ENCODE measurements around the gene STMN3. TPM values are rescaled to one million over a fixed set of nuclear protein-coding genes. Genes with fewer than 3 reads are reported as not detected.
"Not testable (repeated sequence)": the region's sequence is repeated elsewhere in the genome, so short reads cannot be mapped to it uniquely, and the experiment has no call there.

STMN3 gene
- total RNA-seq, 1 experiment from 2014 or later = 15.8 TPM

- POLR2A ChIA-PET (ENCODE audit: unreplicated experiment) = no interaction called here
- Histone ChIP-seq H4K20me1 (ENCODE audit: low read length) (no peaks in the 10 kb centered on the region), H3K27ac (ENCODE audit: low read length) (no peak overlapping the region), H3K36me3 (ENCODE audit: low read depth, low read length) (peaks cover 8% of the 10 kb centered on the region; the same call in 1 of the 2 replicates), H3K9ac (ENCODE audit: low read length) (no peak overlapping the region), H2AFZ (ENCODE audit: low read length) (no peak overlapping the region), H3K4me3 (ENCODE audit: low read length) (no peak overlapping the region), H3K4me1 (ENCODE audit: insufficient read depth, low read length) (no peaks in the 10 kb centered on the region), H3K9me2 (replicated peaks; ENCODE audit: low read length) (no peaks in the 10 kb centered on the region), H3F3A (ENCODE audit: low read length, unreplicated experiment) (no peaks in the 10 kb centered on the region), H3K9me3 (ENCODE audit: low read length) (no peaks in the 10 kb centered on the region), H3K79me2 (ENCODE audit: low read length) (0 out of 2 replicates have a peak, but pooled peaks cover 4% of the 10 kb centered on the region), H3K27me3 (ENCODE audit: low read length) (no peaks in the 10 kb centered on the region), H3K4me2 (ENCODE audit: low read length) (no peak overlapping the region)
- no peak for ATAC-seq
- no TSS peak for BruUV-seq (replicated peaks)
- intact Hi-C loops (cut with micrococcal nuclease) = no loop called here
- CTCF ChIA-PET = no interaction called here
- no peak for TF ChIP-seq EZH2phosphoT487 (IDR thresholded peaks at IDR 0.05; ENCODE audit: borderline replicate concordance, low read length)
- no peak for TF ChIP-seq CTCF (conservative IDR thresholded peaks at IDR 0.05; ENCODE audit: low read depth, low read length)
- TF ChIP-seq EZH2 (IDR thresholded peaks at IDR 0.05; ENCODE audit: low read length, unreplicated experiment) = no peak
- DNase-seq = no peak
Measured at GRCh38 chr20:63606686-63607085, 46.5 kb downstream of the STMN3 start.

GRCh38 chr20:63602321-63602720 lies 50.9 kb downstream of the STMN3 start:
- Histone ChIP-seq H3K4me2 (ENCODE audit: low read length) (no peak overlapping the region), H3K4me3 (ENCODE audit: low read length) (no peak overlapping the region), H4K20me1 (ENCODE audit: low read length) (no peaks in the 10 kb centered on the region), H3K79me2 (ENCODE audit: low read length) (0 out of 2 replicates have a peak, but pooled peaks cover 4% of the 10 kb centered on the region), H3K4me1 (ENCODE audit: insufficient read depth, low read length) (no peaks in the 10 kb centered on the region; the same call in 1 of the 2 replicates), H3K9me3 (ENCODE audit: low read length) (no peaks in the 10 kb centered on the region), H3K27me3 (ENCODE audit: low read length) (no peaks in the 10 kb centered on the region), H3K9me2 (replicated peaks; ENCODE audit: low read length) (no peaks in the 10 kb centered on the region), H2AFZ (ENCODE audit: low read length) (no peak overlapping the region), H3F3A (ENCODE audit: low read length, unreplicated experiment) (no peaks in the 10 kb centered on the region), H3K36me3 (ENCODE audit: low read depth, low read length) (peaks cover 18% of the 10 kb centered on the region; the same call in 1 of the 2 replicates), H3K9ac (ENCODE audit: low read length) (no peak overlapping the region), H3K27ac (ENCODE audit: low read length) (no peak overlapping the region)
- intact Hi-C loops (cut with micrococcal nuclease) = no loop called here
- no peak for TF ChIP-seq EZH2 (IDR thresholded peaks at IDR 0.05; ENCODE audit: low read length, unreplicated experiment)
- no peak for TF ChIP-seq CTCF (conservative IDR thresholded peaks at IDR 0.05; ENCODE audit: low read depth, low read length)
- no peak for TF ChIP-seq EZH2phosphoT487 (IDR thresholded peaks at IDR 0.05; ENCODE audit: borderline replicate concordance, low read length)
- CTCF ChIA-PET = no interaction called here
- no TSS peak for BruUV-seq (replicated peaks)
- no peak for ATAC-seq
- POLR2A ChIA-PET (ENCODE audit: unreplicated experiment) = no interaction called here
- no peak for DNase-seq

- POLR2A ChIA-PET (ENCODE audit: unreplicated experiment); H3K4me3 ChIP-seq (ENCODE audit: low read length); H4K20me1 ChIP-seq (ENCODE audit: low read length); H3K9me3 ChIP-seq (ENCODE audit: low read length); H3K27ac ChIP-seq (ENCODE audit: low read length); DNase-seq; H2AFZ ChIP-seq (ENCODE audit: low read length); H3K9ac ChIP-seq (ENCODE audit: low read length); H3K27me3 ChIP-seq (ENCODE audit: low read length); H3F3A ChIP-seq (ENCODE audit: low read length, unreplicated experiment); H3K4me2 ChIP-seq (ENCODE audit: low read length); BruUV-seq (replicated peaks); ATAC-seq; H3K9me2 ChIP-seq (replicated peaks; ENCODE audit: low read length); H3K79me2 ChIP-seq (ENCODE audit: low read length); CTCF ChIA-PET; intact Hi-C loops (cut with micrococcal nuclease); H3K4me1 ChIP-seq (ENCODE audit: insufficient read depth, low read length): not testable (repeated sequence)
- H3K36me3 ChIP-seq (ENCODE audit: low read depth, low read length) = peaks cover 18% of the 10 kb centered on the region; the same call in 1 of the 2 replicates
Measured at GRCh38 chr20:63601679-63602078, 51.5 kb downstream of the STMN3 start.

Data from PC-3 (cell line).